ENCODE measurements around the gene FSTL5. TPM values are rescaled to one million over a fixed set of nuclear protein-coding genes. Genes with fewer than 3 reads are reported as not detected.

FSTL5 gene
- total RNA-seq, 1 experiment from 2014 or later = not detected

DNA sequence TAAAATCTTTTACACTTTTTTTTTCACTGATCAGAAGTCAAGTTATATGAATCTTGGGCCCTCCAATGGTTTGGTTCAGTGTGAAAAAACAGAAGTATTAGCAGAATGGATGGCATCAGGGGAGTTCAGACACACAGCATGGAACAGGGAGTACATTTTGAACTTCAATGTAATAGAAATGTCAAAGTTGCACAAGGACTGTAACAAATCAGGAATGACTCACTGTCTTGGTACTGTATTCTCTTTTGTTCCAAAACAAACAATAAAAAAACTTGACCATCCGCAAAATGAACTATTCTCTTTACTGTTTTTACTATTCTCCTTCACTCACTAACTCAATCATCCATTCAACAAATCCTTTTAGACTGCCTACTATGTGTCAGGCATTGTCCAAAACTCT lies 401.0 kb downstream of the FSTL5 start:
- H3K4me3 Mint-ChIP-seq = no peak overlapping the region
- no peak overlapping the region for H3K27ac Mint-ChIP-seq
- Histone ChIP-seq H3K4ac (ENCODE audit: low read depth, low read length) (no peak overlapping the region), H3K9me3 (ENCODE audit: control insufficient read depth, low read depth, low read length) (no peaks in the 10 kb centered on the region), H2AK5ac (ENCODE audit: insufficient read length, low read length) (no peak overlapping the region), H4K5ac (ENCODE audit: insufficient read length, low read depth, low read length) (no peak overlapping the region), H2AFZ (ENCODE audit: low read length) (no peak overlapping the region), H3K9ac (ENCODE audit: extremely low read depth, insufficient read length, low read length) (no peak overlapping the region), H3T11ph (ENCODE audit: low read length) (no peak overlapping the region), H3K18ac (ENCODE audit: insufficient read length, low read depth, low read length) (no peak overlapping the region), H3K4me2 (ENCODE audit: insufficient read depth, insufficient read length, low read length) (no peak overlapping the region), H2BK20ac (ENCODE audit: low read depth, low read length, poor library complexity, severe bottlenecking) (no peak overlapping the region), H3K27ac (ENCODE audit: insufficient read length, low read depth, low read length) (no peak overlapping the region), H3K56ac (ENCODE audit: insufficient read length, low read depth, low read length) (no peak overlapping the region), H2BK5ac (ENCODE audit: insufficient read length, low read length) (no peak overlapping the region), H3K79me1 (ENCODE audit: insufficient read depth, low read depth, low read length, poor library complexity, severe bottlenecking) (no peaks in the 10 kb centered on the region), H2BK12ac (ENCODE audit: insufficient read length, low read depth, low read length) (no peak overlapping the region), H2BK15ac (ENCODE audit: low read depth, low read length) (no peak overlapping the region), H2BK120ac (ENCODE audit: low read depth, low read length, poor library complexity, severe bottlenecking) (no peak overlapping the region), H4K8ac (replicated peaks; ENCODE audit: insufficient read length, low read depth, low read length) (no peak overlapping the region), H4K91ac (ENCODE audit: insufficient read length, low read depth, low read length) (no peak overlapping the region), H3K4me1 (ENCODE audit: insufficient read depth, low read length) (no peaks in the 10 kb centered on the region), H3K27me3 (ENCODE audit: insufficient read depth, low read length) (no peaks in the 10 kb centered on the region), H4K20me1 (ENCODE audit: control insufficient read depth, insufficient read depth, insufficient read length) (no peaks in the 10 kb centered on the region), H3K79me2 (ENCODE audit: insufficient read depth, low read length) (no peaks in the 10 kb centered on the region), H3K23ac (ENCODE audit: insufficient read length, low read depth, low read length) (no peak overlapping the region), H3K14ac (ENCODE audit: insufficient read depth, low read length) (no peak overlapping the region), H3K23me2 (ENCODE audit: insufficient read length, low read depth, low read length, poor library complexity, severe bottlenecking) (no peaks in the 10 kb centered on the region)
- TF ChIP-seq, protein P1, sequence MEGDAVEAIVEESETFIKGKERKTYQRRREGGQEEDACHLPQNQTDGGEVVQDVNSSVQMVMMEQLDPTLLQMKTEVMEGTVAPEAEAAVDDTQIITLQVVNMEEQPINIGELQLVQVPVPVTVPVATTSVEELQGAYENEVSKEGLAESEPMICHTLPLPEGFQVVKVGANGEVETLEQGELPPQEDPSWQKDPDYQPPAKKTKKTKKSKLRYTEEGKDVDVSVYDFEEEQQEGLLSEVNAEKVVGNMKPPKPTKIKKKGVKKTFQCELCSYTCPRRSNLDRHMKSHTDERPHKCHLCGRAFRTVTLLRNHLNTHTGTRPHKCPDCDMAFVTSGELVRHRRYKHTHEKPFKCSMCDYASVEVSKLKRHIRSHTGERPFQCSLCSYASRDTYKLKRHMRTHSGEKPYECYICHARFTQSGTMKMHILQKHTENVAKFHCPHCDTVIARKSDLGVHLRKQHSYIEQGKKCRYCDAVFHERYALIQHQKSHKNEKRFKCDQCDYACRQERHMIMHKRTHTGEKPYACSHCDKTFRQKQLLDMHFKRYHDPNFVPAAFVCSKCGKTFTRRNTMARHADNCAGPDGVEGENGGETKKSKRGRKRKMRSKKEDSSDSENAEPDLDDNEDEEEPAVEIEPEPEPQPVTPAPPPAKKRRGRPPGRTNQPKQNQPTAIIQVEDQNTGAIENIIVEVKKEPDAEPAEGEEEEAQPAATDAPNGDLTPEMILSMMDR (conservative IDR thresholded peaks at IDR 0.05) = no peak
- H3K36me3 Mint-ChIP-seq (ENCODE audit: insufficient read depth in 1 of 3, low read depth in 3 of 3) = no peaks in the 10 kb centered on the region
- no peaks in the 10 kb centered on the region for H3K4me1 Mint-ChIP-seq
- DNase-seq = no peak
- H3K27me3 Mint-ChIP-seq (ENCODE audit: low read depth) = no peaks in the 10 kb centered on the region
- no CpG with 5 or more reads among the region's 1 CpG for WGBS (ENCODE audit: extremely low coverage, insufficient read length, low lambda C conversion rate)
- H3K9me3 Mint-ChIP-seq = no peaks in the 10 kb centered on the region

All from H9 (cell line).